K562 (cell line): ENCODE data around the gene PRELID1. TPM values are rescaled to one million over a fixed set of nuclear protein-coding genes. Genes with fewer than 3 reads are reported as not detected.
A peak's percentile ranks its signal among the peaks of the same experiment; 100 is the strongest.

ENCODE experiments used
- ATF2 ChIP-seq: sonication (generic); formaldehyde crosslinking; IDR thresholded peaks from 2 replicates; pipeline ENCODE4 v1.8.1; 2022; ENCODE audit warnings: missing genetic modification reagents
- EWSR1 ChIP-seq: fragments of 450-650 bp; IDR thresholded peaks from 2 replicates; pipeline ENCODE4 v1.6.1; 2018; ENCODE audit warnings: borderline replicate concordance, mild to moderate bottlenecking, low read depth, moderate library complexity; ENCODE audit not compliant: partially characterized antibody
- MIER1 ChIP-seq: fragments of 450-650 bp; IDR thresholded peaks from 2 replicates; pipeline ENCODE4 v1.6.1; 2016; ENCODE audit warnings: antibody characterized with exemption, mild to moderate bottlenecking, low read depth
- NR2C1 ChIP-seq, 2 experiments: fragments of 450-650 bp; IDR thresholded peaks; 2 replicates each; pipeline ENCODE4 v1.6.1; 2017; ENCODE audit warnings: mild to moderate bottlenecking in 2 of 2, antibody characterized with exemption in 1 of 2, inconsistent platforms in 1 of 2, missing compliant biosample characterization in 1 of 2, missing genetic modification characterization in 1 of 2
- POU5F1 ChIP-seq: fragments of 150-350 bp; IDR thresholded peaks from 2 replicates; pipeline ENCODE4 v1.6.1; 2014; ENCODE audit warnings: borderline replicate concordance, low read length, low read depth, mild to moderate bottlenecking; ENCODE audit not compliant: partially characterized antibody
- PTBP1 ChIP-seq: fragments of 200-400 bp; formaldehyde crosslinking; IDR thresholded peaks from 2 replicates; pipeline ENCODE4 v1.6.1; 2017; ENCODE audit warnings: low read depth, low read length
- SAP30 ChIP-seq: fragments of 200-600 bp; sonication (generic); IDR thresholded peaks from 2 replicates; pipeline ENCODE4 v1.6.1; 2012; ENCODE audit warnings: borderline replicate concordance, low read depth, mild to moderate bottlenecking, moderate library complexity, low read length, control low read depth, inconsistent platforms; ENCODE audit not compliant: insufficient read depth, poor library complexity, severe bottlenecking
- SMARCA5 ChIP-seq: fragments of 450-650 bp; IDR thresholded peaks from 2 replicates; pipeline ENCODE4 v1.6.1; 2016
- TFAP4 ChIP-seq: sonication (generic); formaldehyde crosslinking; IDR thresholded peaks from 2 replicates; pipeline ENCODE4 v1.8.0; 2022; ENCODE audit warnings: missing genetic modification reagents, mild to moderate bottlenecking, moderate library complexity, borderline replicate concordance
- ZNF644 ChIP-seq: fragments of 200-800 bp; sonication (Bioruptor generic); IDR thresholded peaks from 2 replicates; pipeline ENCODE4 v1.6.1; 2016; ENCODE audit warnings: low read depth, missing genetic modification characterization, missing compliant biosample characterization
- ZNF77 ChIP-seq: fragments of 250-450 bp; sonication (Bioruptor Pico); IDR thresholded peaks from 2 replicates; pipeline ENCODE4 v1.5.0; 2020
- polyA plus RNA-seq, 8 experiments: library from polyadenylated mRNA; depleted of rRNA in 4 of 8; stranded (reverse) in 5 of 8; unstranded in 3 of 8; fragments of >200 nt; fragmentation: Nextera tagmentation in 2 of 8; fragmentation: Illumina TruSeq in 1 of 8; extraction: Ambion mirVana in 2 of 8; extraction: Trizol in 1 of 8; gene quantifications; 2 replicates each; pipeline versions ENCODE4 v1.2.1 to v1.2.3, GENCODE V29; 2011 to 2014; ENCODE audit warnings: inconsistent platforms in 1 of 8, missing spikeins in 1 of 8
- total RNA-seq, 7 experiments: library from RNA; depleted of rRNA in 6 of 7; stranded (reverse); fragments of >200 nt in 6 of 7; fragmentation: Illumina TruSeq in 2 of 7; extraction: Trizol in 2 of 7; gene quantifications; 2 replicates each; pipeline versions ENCODE4 v1.2.1 to v1.2.3, GENCODE V29; 2011 to 2021; ENCODE audit warnings: low replicate concordance in 1 of 7
- TF ChIP-seq, protein P1 (sequence below): sonication (generic); formaldehyde crosslinking; IDR thresholded peaks from 2 replicates; pipeline ENCODE4 v1.4.0; 2020; ENCODE audit warnings: mild to moderate bottlenecking, missing genetic modification reagents
- TF ChIP-seq, protein P2 (sequence below): fragments of 250-450 bp; sonication (Bioruptor Pico); IDR thresholded peaks from 2 replicates; pipeline ENCODE4 v1.5.0; 2021; ENCODE audit warnings: mild to moderate bottlenecking, moderate library complexity

PRELID1 gene
- total and polyA plus RNA-seq, 9 of the 15 experiments (the other 6 are each of a cell fraction or from before 2014, with no cell fraction given), result 40.1 to 484 (median 340) TPM

DNA sequence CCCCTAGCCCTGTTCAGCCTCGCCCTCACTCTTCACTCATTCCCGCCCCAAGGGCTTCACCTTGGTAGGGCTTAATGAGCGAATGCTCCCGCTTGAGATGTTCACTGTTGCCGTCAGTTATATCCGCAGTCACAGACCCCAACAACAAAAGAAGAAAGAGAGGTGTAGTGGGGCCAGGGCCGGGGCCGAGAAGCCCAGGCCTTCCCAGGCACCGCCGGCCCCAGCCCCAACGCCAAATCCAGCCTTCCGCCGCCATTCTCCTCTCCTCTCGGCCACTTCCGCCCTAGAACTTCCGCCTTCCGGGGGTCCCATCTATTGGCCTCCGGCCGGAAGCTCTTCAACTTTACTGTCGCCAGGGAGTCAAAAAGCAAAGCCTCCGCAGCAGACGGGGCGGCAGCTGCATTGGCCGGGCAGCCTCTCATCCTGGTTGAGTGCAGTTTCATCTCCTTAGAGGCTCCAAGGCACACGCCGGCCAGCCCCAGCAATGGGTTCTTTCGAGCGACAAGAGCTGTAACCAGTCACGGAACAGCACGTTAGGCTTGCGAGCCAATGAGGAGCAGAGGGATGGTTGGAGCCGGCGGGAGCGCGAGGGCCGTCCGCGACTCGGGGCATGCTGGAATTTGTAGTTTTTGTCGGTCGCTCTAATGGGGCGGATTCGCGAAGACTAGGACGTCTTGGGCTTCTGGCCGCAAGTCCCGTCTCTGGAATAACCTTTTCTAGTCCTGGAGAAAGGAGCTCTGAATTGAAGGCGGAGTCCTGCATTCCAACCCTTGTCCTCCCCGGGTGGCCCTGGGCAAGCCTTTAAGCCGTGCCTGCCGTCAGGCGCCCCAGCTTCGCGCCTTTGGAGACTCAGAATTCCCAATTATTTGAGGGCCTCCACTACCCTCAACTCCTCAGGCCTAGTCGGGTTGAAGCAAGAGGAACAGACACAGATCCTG is 48.1 kb downstream of the PRELID1 start, which contains the start of gene LMAN2 (continued):
- TF ChIP-seq ATF2 (CRISPR knock-in tag) (no peak), ZNF77 (CRISPR knock-in tag) (no peak), POU5F1 (no peak), TFAP4 (CRISPR knock-in tag) (peak; percentile 84), ZNF644 (tag) (peak; percentile 64; the same call in 1 of the 2 replicates), MIER1 (peak; percentile 33; the same call in 1 of the 2 replicates), NR2C1 (IDR thresholded peaks at IDR 0.05) (peak; percentile 78), NR2C1 (tag; IDR thresholded peaks at IDR 0.05) (peak; percentile 56), PTBP1 (no peak), EWSR1 (no peak), SMARCA5 (no peak), SAP30 (peak; percentile 82)
- TF ChIP-seq, protein P1, sequence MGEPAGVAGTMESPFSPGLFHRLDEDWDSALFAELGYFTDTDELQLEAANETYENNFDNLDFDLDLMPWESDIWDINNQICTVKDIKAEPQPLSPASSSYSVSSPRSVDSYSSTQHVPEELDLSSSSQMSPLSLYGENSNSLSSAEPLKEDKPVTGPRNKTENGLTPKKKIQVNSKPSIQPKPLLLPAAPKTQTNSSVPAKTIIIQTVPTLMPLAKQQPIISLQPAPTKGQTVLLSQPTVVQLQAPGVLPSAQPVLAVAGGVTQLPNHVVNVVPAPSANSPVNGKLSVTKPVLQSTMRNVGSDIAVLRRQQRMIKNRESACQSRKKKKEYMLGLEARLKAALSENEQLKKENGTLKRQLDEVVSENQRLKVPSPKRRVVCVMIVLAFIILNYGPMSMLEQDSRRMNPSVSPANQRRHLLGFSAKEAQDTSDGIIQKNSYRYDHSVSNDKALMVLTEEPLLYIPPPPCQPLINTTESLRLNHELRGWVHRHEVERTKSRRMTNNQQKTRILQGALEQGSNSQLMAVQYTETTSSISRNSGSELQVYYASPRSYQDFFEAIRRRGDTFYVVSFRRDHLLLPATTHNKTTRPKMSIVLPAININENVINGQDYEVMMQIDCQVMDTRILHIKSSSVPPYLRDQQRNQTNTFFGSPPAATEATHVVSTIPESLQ (CRISPR knock-in tag), result peak; percentile 69; the same call in 1 of the 2 replicates
- TF ChIP-seq, protein P2, sequence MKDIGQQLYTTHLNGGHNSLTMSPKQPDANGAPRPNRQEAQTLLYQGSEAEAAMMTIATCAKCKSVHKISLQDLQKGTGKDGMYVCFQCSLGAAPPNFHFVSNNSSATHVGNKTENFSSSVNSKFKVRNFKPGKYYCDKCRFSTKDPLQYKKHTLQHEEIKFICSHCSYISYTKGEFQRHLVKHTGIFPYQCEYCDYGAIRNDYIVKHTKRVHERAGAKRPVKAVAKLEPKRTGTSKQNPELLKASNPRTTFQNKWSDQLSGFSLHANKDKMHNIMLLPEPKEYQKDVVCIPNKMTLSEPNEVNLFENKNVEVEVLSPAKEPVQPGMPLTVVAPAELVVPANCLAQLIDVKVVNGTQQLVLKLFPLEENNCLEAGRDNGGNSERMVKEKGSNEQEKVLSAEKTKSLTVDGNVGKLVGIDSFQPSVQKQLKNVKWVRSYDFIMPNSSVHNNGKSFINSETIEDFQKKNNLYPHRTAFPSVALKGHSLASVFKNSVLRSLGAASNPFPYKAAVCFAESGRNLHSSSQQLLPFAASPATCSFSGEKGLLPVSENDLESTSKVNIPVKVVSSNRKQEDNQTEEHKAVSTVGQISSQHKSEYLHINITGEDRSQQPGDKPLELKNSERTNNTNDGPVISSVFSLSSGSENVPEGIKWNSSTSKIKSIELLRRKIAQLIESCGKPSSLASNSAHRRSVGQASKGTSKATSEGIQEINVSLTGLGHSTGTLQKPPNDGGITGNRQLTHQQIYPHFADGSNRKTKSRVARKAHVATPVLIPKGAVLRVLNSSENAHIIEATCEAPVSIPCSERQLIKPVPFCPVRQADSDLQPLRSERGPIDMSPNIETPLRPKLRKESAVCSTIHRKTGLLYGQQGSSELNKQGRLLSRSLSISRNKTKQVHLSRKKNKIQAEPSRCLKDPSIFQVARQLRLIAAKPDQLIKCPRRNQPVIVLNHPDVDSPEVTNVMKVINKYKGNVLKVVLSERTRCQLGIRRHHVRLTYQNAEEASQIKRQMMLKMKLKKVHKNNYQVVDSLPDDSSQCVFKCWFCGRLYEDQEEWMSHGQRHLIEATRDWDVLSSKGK (CRISPR knock-in tag), result no peak
